GM21360 (cell line): ENCODE data around the gene ARL6.
"Not testable (repeated sequence)": the region's sequence is repeated elsewhere in the genome, so short reads cannot be mapped to it uniquely, and the experiment has no call there.

Experiments
- ATAC-seq: cut with Tn5 transposase; IDR thresholded peaks from one replicate; pipeline ENCODE4 v1.9.1; 2021; ENCODE audit warnings: mild to moderate bottlenecking, moderate library complexity; ENCODE audit not compliant: unreplicated experiment

ARL6 gene

DNA sequence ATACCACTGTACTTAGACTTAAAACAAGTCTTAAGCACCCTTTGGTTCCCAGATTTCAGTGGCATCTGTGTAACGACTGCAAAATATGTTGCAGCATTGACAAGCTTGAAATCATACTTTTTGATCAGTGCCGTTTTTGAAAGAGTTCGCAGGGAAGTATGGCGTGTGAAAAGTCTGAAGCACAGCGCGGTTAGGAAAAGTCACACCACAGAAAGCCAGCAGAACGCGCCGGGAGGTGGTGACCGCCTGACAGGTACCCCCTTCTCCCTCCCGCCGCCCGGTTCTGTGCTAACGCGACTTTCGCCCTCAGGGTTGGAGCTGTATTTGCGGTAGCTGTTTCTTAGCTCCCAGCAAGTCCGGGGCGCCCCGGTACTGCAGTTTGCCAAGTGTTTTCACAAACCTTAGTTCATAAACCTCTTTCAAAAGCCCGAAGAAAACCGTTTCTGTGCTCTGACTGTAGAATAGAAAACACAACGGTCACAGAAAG is 56.8 kb downstream of the ARL6 start:
- peak; percentile 41 for ATAC-seq

DNA sequence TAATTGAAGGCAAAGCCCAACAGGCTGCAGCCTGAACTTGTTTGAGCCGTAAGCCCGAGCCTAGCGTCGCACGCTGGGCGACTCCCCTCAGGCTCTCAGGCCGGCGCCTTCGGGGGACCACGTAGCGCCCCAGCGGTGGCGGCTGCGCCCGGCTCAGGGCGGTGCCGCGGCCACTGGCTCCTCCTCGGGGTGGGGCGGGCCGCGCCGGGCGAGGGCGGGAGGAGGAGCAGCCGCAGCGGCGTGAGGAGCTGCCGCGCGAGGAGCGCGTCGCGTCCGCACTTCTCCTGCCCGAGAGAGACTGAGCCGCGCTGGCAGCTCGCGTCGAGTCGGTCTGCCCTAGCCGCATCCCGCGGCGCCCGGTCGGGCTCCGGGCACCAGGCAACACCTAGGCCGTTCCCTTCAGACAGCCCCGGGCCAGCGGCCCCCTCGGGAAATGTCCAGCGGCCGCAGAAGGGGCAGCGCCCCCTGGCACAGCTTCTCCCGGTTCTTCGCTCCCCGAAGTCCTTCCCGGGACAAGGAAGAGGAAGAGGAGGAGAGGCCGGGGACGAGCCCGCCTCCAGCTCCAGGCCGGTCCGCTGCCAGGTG is 57.3 kb downstream of the ARL6 start, which contains the start of gene CRYBG3:
Gene CRYBG3 (plus strand): TSS at position 238 of the 585 bp plus-strand sequence. CDS start 196 bp downstream, at position 434.
- ATAC-seq = peak; percentile 98

DNA sequence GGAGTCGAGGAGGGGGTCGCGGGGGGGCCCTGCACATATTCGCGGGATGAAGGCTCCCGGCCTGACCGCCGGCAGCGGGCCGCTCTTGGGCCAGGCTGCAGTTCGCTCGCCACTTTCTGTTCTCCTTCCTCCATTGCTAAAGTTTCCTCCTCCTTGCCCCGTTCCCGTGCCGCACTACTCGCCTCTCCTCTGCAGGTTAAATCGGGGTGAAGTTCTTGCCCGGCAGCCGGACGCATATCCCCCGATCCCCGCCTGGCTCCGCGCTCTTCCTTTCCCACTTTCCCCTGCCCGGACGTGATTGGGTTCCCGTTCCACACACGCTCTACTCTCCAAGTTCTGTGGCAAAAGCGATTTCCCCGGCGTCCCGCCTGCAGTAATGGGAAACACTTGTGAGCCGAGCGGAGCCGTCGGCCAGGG is 57.8 kb downstream of the ARL6 start:
- ATAC-seq = peak; percentile 16

DNA sequence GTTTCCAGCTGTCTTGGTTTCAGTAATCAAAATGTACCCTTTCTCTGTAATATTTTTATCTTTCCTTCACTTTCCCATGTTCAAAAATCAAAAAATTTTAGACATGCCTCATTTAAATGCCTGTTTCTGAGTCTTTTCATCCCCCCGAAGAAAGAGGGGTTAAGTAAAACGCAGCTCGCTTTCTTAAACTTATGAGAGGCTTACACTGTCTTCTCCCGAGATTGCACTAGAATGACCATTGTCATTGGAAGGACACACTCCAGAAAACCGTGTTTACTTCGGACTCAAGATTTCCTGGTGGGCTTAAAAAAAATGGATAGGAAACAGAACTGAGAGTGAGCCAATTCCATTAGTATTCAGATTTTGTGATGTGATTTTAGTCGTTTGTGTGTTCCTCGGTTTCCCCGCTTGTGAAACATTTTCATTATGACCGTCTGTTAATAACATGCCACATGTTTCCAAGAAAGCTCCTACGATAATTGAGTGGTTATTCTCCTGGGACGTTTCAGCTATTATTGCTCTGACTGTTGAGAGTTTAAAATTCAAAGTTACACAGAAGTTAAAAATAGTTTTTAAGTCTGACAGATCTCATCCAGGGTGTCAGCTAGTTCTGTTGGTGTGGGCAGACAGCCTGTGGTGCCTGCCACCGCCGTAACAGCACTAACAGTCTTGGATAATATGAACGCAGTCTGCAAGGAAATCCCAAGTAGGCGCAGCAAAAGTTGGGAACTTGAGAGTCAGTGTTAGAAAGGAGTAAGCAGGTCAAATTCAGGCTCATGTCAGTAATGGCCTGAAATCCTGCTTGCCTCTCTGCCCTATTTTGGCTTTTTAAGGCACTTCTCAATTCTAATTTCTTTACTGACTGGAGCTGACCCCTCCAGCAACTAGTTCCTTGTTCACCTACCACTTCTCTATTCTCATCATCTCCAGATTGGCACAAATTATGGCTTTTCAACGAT is 58.8 kb downstream of the ARL6 start:
- no peak for ATAC-seq

DNA sequence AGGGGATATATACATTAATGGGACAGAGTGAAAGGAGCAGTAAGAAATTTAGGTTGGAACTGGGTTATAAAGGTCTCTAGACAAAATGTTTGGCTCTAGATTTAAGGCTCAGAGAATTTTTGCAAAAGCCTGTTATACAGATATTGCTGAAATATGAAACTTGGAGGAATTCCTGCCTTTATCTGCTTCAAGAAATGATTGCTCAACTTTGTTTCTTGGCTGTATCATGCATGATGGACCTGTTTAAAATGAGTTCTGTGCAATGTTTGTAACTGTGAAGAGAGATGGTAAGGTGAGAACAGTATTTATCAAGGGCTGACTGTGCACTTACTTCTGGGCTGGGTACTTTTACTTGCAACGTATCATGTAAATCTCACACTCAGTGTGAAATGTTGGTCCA is 60.5 kb downstream of the ARL6 start:
- ATAC-seq = no peak

DNA sequence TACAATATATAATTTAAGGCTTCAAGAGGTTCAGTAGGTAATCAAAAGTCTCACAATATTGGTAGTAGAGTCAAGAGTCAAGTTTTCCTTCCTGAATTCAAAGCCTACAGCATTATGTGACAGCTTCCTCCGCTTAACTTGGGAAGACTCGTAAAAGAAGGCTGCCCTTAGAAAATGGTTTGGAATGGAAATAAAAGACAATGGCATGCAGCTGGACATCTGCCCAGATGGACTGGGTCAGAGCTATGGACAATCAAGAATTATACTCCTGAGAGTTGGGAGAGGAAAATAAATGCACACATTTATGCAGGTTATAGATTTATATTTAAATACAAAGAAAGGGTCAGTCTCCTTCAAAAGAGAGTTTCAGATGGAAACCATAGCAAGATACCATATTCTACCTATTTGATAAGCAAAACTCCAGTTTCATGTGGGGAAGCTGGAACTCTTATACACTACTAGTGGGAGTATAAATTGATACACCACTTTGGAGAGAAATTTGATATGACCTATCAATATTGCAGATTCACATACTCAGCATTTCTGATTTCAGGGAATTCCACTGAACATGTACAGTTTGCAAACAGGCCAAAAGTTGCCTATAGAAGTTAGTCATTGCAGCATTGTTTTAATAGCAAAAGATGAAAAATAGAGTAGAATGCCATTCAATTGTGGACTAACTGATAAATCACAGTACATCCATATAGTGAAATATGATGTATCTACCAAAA is 63.3 kb downstream of the ARL6 start:
- no peak for ATAC-seq

DNA sequence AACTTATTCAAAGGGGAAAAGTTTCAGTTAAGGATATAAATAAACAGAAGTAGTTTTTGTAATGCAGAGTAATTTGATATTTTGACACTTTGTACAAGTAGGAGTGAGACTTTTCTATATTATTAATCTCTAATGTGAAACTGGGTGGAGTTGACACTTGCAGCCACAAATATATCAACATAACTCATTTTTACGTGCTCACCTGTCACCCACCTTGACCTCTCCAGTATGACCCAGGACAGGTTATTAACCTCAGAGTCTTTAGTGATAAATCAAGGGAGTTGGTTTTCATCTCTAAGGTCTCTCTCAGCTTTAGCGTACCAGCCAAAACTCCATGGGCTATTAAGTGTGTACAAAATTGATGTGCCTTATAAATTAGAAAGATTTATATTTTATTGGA is 64.6 kb downstream of the ARL6 start:
- no peak for ATAC-seq

DNA sequence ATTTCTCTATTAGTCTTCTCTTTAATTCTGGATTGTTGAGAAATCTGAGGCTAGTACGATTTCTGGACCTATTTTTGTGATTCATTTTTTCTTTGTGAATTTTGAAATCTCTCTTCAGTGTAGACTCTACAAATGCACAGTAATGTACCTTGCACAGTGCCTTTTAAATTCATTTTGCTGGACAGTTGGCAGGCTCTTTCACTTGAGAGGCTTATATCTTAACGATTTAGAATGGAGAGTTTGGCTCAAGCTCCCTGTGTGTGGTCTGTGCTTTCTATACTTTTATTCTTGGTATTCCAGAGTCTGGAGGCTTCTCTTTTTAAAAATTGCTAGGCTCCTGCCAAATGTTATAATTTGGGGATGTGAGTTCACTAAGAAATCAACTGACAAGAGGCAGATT is 66.1 kb downstream of the ARL6 start:
- no peak for ATAC-seq

DNA sequence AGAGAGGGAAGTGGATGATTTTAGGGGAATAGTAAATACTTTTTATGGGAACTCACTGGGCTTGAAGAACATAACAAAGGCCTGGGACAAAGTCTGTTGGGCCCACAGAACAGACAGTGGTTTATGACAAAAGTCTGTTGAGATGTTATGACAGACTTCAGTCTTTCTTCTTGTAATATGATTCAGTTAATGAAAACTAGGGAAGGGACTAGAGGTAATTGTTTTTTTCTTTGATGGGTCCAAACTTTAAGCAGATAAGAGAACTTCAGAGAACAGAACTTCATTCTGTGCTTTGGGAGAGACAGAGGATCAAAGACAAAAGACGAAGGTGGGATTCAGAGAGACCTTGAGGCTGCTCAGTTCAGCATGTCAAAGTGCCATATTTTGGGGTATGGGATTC is 66.6 kb downstream of the ARL6 start:
- ATAC-seq = no peak

DNA sequence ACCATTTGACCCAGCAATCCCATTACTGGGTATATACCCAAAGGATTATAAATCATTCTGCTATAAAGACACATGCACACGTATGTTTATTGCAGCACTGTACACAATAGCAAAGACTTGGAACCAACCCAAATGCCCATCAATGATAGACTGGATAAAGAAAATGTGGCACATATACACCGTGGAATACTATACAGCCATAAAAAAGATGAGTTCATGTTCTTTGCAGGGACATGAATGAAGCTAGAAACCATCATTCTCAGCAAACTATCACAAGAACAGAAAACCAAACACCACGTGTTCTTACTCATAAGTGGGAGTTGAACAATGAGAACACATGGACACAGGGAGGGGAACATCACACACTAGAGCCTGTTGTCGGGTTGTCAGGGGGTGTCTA is 68.6 kb downstream of the ARL6 start:
- ATAC-seq = not testable (repeated sequence)

DNA sequence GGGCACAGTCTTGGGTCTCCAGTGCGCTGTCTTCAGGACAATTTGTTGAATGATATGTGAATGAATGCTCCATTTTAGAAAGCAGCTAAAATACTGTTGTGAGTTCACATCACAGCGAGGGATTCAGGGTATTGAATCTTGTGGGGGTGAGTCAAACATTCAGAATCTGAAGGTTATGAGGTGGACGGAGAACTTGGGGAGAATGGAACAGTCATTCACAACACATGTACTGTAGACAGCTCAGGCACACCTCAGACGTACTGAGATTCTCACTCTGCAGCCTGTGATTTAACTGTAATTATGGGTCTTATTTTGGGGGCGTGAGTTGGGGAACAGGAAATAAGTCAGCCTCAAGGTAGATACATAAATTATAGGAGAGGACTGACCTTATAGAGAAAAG is 71.2 kb downstream of the ARL6 start:
- ATAC-seq = no peak

DNA sequence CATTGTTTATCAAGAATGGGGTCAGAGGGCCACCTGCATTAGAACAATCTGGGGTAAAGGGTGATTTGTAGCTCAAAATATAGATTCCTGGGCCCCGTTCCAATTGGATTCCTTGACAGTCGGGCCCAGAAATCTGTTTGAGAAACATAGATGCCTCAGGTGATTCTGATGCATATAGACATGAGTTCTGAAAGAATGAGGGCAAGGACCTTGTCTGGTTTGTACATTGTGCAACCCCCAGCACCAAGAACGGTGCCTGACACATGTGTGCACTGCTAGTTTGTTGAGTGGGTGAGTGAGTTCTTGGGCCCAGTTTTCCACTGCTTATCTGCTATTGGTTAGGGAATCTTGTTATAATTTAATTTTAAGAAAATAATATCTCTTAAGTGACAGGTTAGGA is 73.8 kb downstream of the ARL6 start:
- no peak for ATAC-seq

DNA sequence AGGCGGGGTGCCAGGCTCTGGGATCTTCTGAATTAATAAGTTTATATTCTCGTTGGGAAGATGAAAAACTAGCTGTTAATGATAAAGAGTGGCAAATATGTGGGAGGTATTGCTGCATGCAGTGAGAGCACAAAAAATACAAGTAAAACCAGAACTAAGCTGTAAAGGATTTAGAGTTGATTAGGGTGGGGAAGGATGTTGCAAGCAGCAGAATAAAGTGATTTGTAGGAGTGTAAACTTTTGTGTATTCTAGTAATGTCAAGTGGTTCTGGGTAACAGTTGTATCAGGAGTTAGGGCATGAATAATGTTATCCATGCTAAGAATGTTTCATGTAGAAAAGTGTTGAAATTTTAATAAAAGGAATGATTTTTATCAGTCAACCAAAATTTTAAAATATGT is 75.4 kb downstream of the ARL6 start:
- no peak for ATAC-seq

DNA sequence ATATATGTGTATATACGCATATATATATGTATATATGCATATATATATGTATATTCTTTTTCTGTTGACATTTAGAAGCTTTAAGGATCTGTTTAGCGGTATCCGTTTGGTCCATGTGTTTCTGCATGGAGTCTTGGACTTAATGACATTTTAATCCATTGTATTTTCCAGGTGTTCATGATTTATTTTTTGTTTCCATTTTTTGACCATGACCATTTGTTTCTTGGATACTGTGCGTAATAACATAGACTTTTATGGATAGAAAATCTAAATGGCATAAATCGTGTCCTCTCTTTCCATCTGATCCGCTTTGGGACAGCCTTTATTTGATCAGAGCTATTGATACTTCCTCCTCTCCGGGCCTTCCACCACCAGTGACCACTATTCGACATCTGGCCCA is 76.7 kb downstream of the ARL6 start:
- no peak for ATAC-seq

DNA sequence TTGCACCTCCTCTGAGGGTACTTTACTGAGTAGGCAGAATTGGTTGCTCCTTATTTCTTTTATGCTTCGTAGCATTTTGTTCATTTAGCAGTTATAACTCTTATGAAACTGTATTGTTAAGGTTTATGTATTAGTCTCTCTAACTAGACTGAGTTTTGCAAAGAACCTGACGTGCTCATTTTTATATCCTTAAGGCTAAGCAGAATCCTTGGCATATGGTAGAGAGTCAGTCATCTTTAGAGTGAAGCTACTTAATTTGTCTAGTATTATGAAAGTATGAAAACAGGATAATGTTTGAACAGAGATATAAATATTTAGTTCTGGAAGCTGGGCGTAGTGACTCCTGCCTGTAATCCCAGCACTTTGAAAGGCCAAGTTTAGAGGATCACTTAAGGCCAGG is 77.4 kb downstream of the ARL6 start:
- ATAC-seq = no peak

DNA sequence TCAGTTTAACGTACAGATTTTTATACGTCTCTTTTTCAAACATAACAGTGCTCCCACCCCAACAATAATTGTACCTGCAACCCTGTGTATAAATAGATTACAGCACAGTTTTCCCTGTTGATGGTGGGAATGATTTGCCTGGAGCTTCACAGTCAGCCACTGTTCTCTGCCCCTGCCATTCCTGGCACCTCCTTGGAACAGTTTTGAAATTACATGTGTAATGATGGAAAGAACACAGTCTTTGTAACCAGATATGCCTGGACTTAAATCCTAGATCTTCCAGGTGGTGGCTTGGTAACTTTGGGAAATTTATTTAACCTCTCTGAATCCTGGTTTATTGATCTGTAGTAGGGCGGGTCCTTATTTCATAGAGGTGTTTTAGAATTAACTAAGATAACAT is 84.2 kb downstream of the ARL6 start:
- no peak for ATAC-seq
